Kidney (tissue), 14 donors: ENCODE results near the gene PIK3R1. TPM values are rescaled to one million over a fixed set of nuclear protein-coding genes. Genes with fewer than 3 reads are reported as not detected.

Experiments
- DNase-seq, 5 donors: peaks; one replicate each; pipeline ENCODE4 v3.0.0-alpha.2; 2013 to 2020
- FAIRE-seq: peaks from 2 replicates; lab custom pipeline; 2012; peaks lifted over from hg19 to GRCh38; lab: Jason Lieb, UNC
- H3K27ac ChIP-seq, 2 donors: one replicate each; pipeline ENCODE4 v1.7.0; 2013; ENCODE audit warnings: low read depth in 2 of 2, low read length in 2 of 2, inconsistent platforms in 1 of 2
- H3K27me3 ChIP-seq: one replicate; pipeline ENCODE4 v1.7.1; 2013; ENCODE audit warnings: low read length, inconsistent platforms; ENCODE audit not compliant: control insufficient read depth, insufficient read depth
- H3K36me3 ChIP-seq, 3 donors: one replicate each; pipeline versions ENCODE4 v1.7.0 to v1.7.1; 2013; ENCODE audit warnings: low read length in 3 of 3, control low read depth in 1 of 3, inconsistent platforms in 1 of 3; ENCODE audit not compliant: insufficient read depth in 3 of 3, control insufficient read depth in 2 of 3
- H3K4me1 ChIP-seq, 3 donors: one replicate each; pipeline versions ENCODE4 v1.7.0 to v1.7.1; 2013; ENCODE audit warnings: low read length in 3 of 3, inconsistent platforms in 1 of 3, low read depth in 1 of 3; ENCODE audit not compliant: control insufficient read depth in 2 of 3, insufficient read depth in 2 of 3
- H3K4me3 ChIP-seq, 3 donors: one replicate each; pipeline versions ENCODE4 v1.7.0 to v1.8.1; 2013; ENCODE audit warnings: low read length in 3 of 3, control low read depth in 1 of 3, inconsistent platforms in 1 of 3
- H3K9ac ChIP-seq, 3 donors: one replicate each; pipeline versions ENCODE4 v1.7.0 to v1.7.1; 2013; ENCODE audit warnings: low read length in 3 of 3, control low read depth in 1 of 3, inconsistent platforms in 1 of 3
- H3K9me3 ChIP-seq, 3 donors: one replicate each; pipeline versions ENCODE4 v1.7.0 to v1.7.1; 2013; ENCODE audit warnings: low read length in 3 of 3, control low read depth in 1 of 3, inconsistent platforms in 1 of 3; ENCODE audit not compliant: control insufficient read depth in 2 of 3, insufficient read depth in 1 of 3
- CTCF ChIP-seq: IDR thresholded peaks from 3 replicates; pipeline ENCODE4 v1.5.1; 2012; ENCODE audit warnings: mild to moderate bottlenecking, moderate library complexity, borderline replicate concordance; ENCODE audit not compliant: insufficient read depth; ENCODE audit errors: extremely low read depth
- intact Hi-C: fragments of 100-400 bp; cut with DNase I; formaldehyde crosslinking; loops from one replicate; pipeline ENCODE4 v1.11.1; 2022
- polyA plus RNA-seq: library from polyadenylated mRNA; stranded (reverse); fragments of 350-450 nt; fragmentation: Illumina TruSeq; extraction: RNeasy Lipid Tissue Mini Kit (QIAGEN cat#74804); gene quantifications from one replicate; pipeline ENCODE4 v1.2.3, GENCODE V29; 2014; ENCODE audit warnings: low read depth, low replicate concordance; ENCODE audit not compliant: insufficient read depth
- total RNA-seq: library from RNA; stranded (reverse); fragmentation: NEBNext Ultra II Directional; extraction: Animal tissue kit (Norgen Biotek cat#: 25700); gene quantifications from one replicate; pipeline ENCODE4 v1.2.1, GENCODE V29; 2021
- donor health status: control.
- donor health status: control.
- donor health status: control.
- donor health status: control.
- donor health status: control.
- donor health status: DM: yes; HTN: yes; CAD: no.
- donor health status: Normal renal cell carcinoma (clear cell type).

The PIK3R1 gene
- total and polyA plus RNA-seq, 2 donors from 2014 or later: 26.6 to 138 TPM

GRCh38 chr5:68264024-68264956, 48.7 kb downstream of the PIK3R1 start:
- TF ChIP-seq CTCF: no peak
- intact Hi-C loops: no loop called here
- DNase-seq: peak in 1 of 5 donors; percentile 55
- FAIRE-seq: no peak
- Histone ChIP-seq H3K27me3 (no peaks in the 10 kb centered on the region), H3K9ac (no peak overlapping the region), H3K27ac (peak overlapping the region; percentile 33 to 79), H3K4me3 (no peak overlapping the region), H3K4me1 (peaks cover 6 to 46% (median 29%) of the 10 kb centered on the region in 3 donors), H3K36me3 (no peaks in the 10 kb centered on the region), H3K9me3 (no peaks in the 10 kb centered on the region)

DNA sequence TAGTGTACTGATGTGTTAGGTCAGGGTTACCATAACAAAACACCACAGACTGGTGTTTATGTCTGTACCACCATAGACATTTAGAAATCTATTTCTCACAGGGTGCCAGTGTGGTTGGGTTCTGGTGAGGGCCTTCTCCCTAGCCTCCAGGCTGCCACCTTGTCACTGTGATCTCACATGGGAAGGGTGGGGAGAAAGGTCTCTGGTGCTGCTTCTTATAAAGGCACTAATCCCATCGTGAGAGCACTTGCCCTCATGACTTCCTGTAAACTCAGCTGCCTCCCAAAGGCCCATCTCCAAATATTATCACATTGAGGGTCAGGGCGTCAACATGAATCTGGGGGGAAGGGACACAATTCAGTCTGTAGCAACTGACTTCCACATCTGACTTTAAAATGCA, 49.8 kb downstream of the PIK3R1 start:
- no peaks in the 10 kb centered on the region for H3K36me3 ChIP-seq
- FAIRE-seq: no peak
- H3K4me3 ChIP-seq: no peak overlapping the region
- DNase-seq: no peak
- intact Hi-C loops: no loop called here
- H3K4me1 ChIP-seq: peaks cover 6 to 47% (median 29%) of the 10 kb centered on the region in 3 donors
- H3K9ac ChIP-seq: no peak overlapping the region
- no peaks in the 10 kb centered on the region for H3K9me3 ChIP-seq
- H3K27ac ChIP-seq: peak overlapping the region; percentile 33 to 79
- no peaks in the 10 kb centered on the region for H3K27me3 ChIP-seq
- TF ChIP-seq CTCF: no peak

DNA sequence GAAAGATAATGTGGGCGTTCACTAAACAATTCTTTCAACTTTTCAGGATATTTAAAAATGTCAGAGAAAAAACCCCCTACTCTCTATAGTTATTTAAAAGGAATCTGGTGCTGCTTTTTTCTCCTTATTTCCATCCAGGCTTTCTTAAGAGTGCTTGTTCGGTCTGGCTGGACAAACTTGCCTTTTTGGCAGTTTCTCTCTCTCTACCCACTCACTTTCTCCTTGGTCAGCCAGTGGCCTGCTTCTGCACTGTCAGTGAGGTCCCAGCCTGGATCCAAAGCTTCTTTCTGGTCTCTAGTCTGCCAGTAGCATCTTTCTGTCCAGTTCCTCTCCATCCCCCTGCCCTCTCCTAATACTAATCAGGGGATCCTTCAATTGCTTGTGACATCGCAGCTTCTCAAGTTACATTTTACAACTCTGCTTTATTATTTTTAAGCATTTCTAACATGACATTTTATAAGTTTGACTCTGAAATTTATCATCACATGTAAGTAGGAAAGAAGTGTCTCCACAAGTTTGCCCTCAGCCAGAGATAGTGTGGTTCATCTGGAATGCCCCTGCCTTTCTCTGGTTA, 50.4 kb downstream of the PIK3R1 start:
- intact Hi-C loops: no loop called here
- H3K4me3 ChIP-seq: no peak overlapping the region
- peak in 1 of 5 donors; percentile 16 for DNase-seq
- H3K9me3 ChIP-seq: no peaks in the 10 kb centered on the region
- H3K27ac ChIP-seq: no peak overlapping the region
- no peak for FAIRE-seq
- H3K9ac ChIP-seq: no peak overlapping the region
- no peaks in the 10 kb centered on the region for H3K27me3 ChIP-seq
- no peaks in the 10 kb centered on the region for H3K36me3 ChIP-seq
- peaks cover 6 to 47% (median 29%) of the 10 kb centered on the region in 3 donors for H3K4me1 ChIP-seq
- TF ChIP-seq CTCF: no peak
